ENCODE results near the gene NSD2. TPM values are rescaled to one million over a fixed set of nuclear protein-coding genes. Genes with fewer than 3 reads are reported as not detected.
A peak's percentile ranks its signal among the peaks of the same experiment; 100 is the strongest.

NSD2 gene
- total RNA-seq, 1 experiment from 2014 or later: 136 TPM

GRCh38 chr4:1903035-1903434, 31.8 kb downstream of the NSD2 start:
- Histone ChIP-seq H3K79me2 (ENCODE audit: insufficient read depth, low read length) (peaks cover 10% of the 10 kb centered on the region; the same call in 1 of the 2 replicates), H3K27ac (ENCODE audit: insufficient read length, low read depth, low read length) (no peak overlapping the region), H4K20me1 (ENCODE audit: control insufficient read depth, insufficient read depth, insufficient read length) (no peaks in the 10 kb centered on the region), H3K18ac (ENCODE audit: insufficient read length, low read depth, low read length) (no peak overlapping the region), H2BK20ac (ENCODE audit: low read depth, low read length, poor library complexity, severe bottlenecking) (no peak overlapping the region), H3K4me1 (ENCODE audit: insufficient read depth, low read length) (no peaks in the 10 kb centered on the region), H2BK5ac (ENCODE audit: insufficient read length, low read length) (no peak overlapping the region), H4K5ac (ENCODE audit: insufficient read length, low read depth, low read length) (no peak overlapping the region), H3K23me2 (ENCODE audit: insufficient read length, low read depth, low read length, poor library complexity, severe bottlenecking) (no peaks in the 10 kb centered on the region), H2AFZ (ENCODE audit: low read length) (no peak overlapping the region), H2BK120ac (ENCODE audit: low read depth, low read length, poor library complexity, severe bottlenecking) (no peak overlapping the region), H3K9ac (ENCODE audit: extremely low read depth, insufficient read length, low read length) (no peak overlapping the region), H2BK15ac (ENCODE audit: low read depth, low read length) (no peak overlapping the region), H3K79me1 (ENCODE audit: insufficient read depth, low read depth, low read length, poor library complexity, severe bottlenecking) (peaks cover 3% of the 10 kb centered on the region), H2BK12ac (ENCODE audit: insufficient read length, low read depth, low read length) (no peak overlapping the region), H3T11ph (ENCODE audit: low read length) (no peak overlapping the region), H3K14ac (ENCODE audit: insufficient read depth, low read length) (no peak overlapping the region), H4K91ac (ENCODE audit: insufficient read length, low read depth, low read length) (no peak overlapping the region), H4K8ac (replicated peaks; ENCODE audit: insufficient read length, low read depth, low read length) (no peak overlapping the region), H3K27me3 (ENCODE audit: insufficient read depth, low read length) (no peaks in the 10 kb centered on the region), H3K4ac (ENCODE audit: low read depth, low read length) (no peak overlapping the region), H3K4me2 (ENCODE audit: insufficient read depth, insufficient read length, low read length) (no peak overlapping the region), H3K56ac (ENCODE audit: insufficient read length, low read depth, low read length) (no peak overlapping the region), H2AK5ac (ENCODE audit: insufficient read length, low read length) (no peak overlapping the region), H3K9me3 (ENCODE audit: control insufficient read depth, low read depth, low read length) (no peaks in the 10 kb centered on the region), H3K23ac (ENCODE audit: insufficient read length, low read depth, low read length) (no peak overlapping the region)
- Mint-ChIP-seq H3K27me3 (ENCODE audit: low read depth) (no peaks in the 10 kb centered on the region), H3K27ac (peak overlapping the region in 1 of 3 experiments; percentile 79; a peak in 1 of 7 replicates), H3K4me1 (peaks cover 5 to 10% of the 10 kb centered on the region in 2 experiments), H3K9me3 (no peaks in the 10 kb centered on the region), H3K4me3 (no peak overlapping the region), H3K36me3 (ENCODE audit: insufficient read depth in 1 of 3, low read depth in 3 of 3) (peaks cover 33 to 75% (median 66%) of the 10 kb centered on the region in 3 experiments; a peak in 6 of 7 replicates)
- no CpG with 5 or more reads among the region's 1 CpG for WGBS (ENCODE audit: extremely low coverage, insufficient read length, low lambda C conversion rate)
- DNase-seq: no peak
- TF ChIP-seq, protein P1, sequence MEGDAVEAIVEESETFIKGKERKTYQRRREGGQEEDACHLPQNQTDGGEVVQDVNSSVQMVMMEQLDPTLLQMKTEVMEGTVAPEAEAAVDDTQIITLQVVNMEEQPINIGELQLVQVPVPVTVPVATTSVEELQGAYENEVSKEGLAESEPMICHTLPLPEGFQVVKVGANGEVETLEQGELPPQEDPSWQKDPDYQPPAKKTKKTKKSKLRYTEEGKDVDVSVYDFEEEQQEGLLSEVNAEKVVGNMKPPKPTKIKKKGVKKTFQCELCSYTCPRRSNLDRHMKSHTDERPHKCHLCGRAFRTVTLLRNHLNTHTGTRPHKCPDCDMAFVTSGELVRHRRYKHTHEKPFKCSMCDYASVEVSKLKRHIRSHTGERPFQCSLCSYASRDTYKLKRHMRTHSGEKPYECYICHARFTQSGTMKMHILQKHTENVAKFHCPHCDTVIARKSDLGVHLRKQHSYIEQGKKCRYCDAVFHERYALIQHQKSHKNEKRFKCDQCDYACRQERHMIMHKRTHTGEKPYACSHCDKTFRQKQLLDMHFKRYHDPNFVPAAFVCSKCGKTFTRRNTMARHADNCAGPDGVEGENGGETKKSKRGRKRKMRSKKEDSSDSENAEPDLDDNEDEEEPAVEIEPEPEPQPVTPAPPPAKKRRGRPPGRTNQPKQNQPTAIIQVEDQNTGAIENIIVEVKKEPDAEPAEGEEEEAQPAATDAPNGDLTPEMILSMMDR (conservative IDR thresholded peaks at IDR 0.05): no peak

All from H9 (cell line).